Left forelimb (tissue), 1 donor: ENCODE measurements around the gene CDH8.

Source experiments
- DNase-seq: peaks from one replicate; pipeline ENCODE4 v3.0.0-alpha.2; 2018; ENCODE audit warnings: low spot score

CDH8 gene

GRCh38 chr16:61616088-61616487, 420.1 kb downstream of the CDH8 start:
- no peak for DNase-seq

- no peak for DNase-seq
These were observed 424.3 kb downstream of the CDH8 start for GRCh38 chr16:61611847-61612491.

DNA sequence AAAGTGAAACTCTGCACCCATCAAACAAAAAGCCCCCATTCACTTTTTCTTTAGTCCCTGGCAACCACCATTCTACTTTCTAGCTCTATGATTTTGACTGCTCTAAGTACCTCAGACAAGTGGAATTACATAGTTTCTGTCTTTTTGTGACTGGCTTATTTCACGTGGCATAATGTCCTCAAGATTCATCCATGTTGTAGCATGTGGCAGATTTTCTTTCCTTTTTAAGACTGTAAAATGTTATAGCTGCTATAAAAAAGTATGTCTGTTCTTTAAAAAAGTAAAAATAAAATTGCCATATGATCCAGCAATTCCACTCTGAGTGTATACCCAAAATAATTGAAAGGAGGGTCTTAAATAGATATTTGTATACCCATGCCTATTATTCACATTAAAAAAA, 429.7 kb downstream of the CDH8 start:
- DNase-seq = no peak
